Prostate gland (tissue), 2 donors: ENCODE data around the gene C1QTNF5. TPM values are rescaled to one million over a fixed set of nuclear protein-coding genes. Genes with fewer than 3 reads are reported as not detected.

Source experiments
- DNase-seq: peaks from one replicate; pipeline ENCODE4 v3.0.0-alpha.2; 2019; ENCODE audit warnings: low spot score
- H3K27ac ChIP-seq, 2 donors: fragments of 200-600 bp; sonication (generic); 2 replicates each; pipeline ENCODE4 v1.5.1; 2017 to 2019
- H3K27me3 ChIP-seq: fragments of 200-600 bp; sonication (generic); replicated peaks from 2 replicates; pipeline ENCODE4 v1.5.1; 2019; ENCODE audit not compliant: insufficient read depth
- H3K36me3 ChIP-seq, 2 donors: fragments of 200-600 bp; sonication (generic); 1 replicate in 1 of 2; 2 replicates in 1 of 2; pipeline versions ENCODE4 v1.5.1 to v1.8.1; 2017 to 2019
- H3K4me1 ChIP-seq: fragments of 200-600 bp; sonication (generic); replicated peaks from 2 replicates; pipeline ENCODE4 v1.5.1; 2019
- H3K4me3 ChIP-seq, 2 donors: fragments of 200-600 bp; sonication (generic); 2 replicates each; pipeline ENCODE4 v1.5.1; 2017 to 2019
- H3K9me3 ChIP-seq: fragments of 200-600 bp; sonication (generic); 2 replicates; pipeline ENCODE4 v1.5.1; 2017
- POLR2A ChIP-seq: fragments of 450-650 bp; IDR thresholded peaks from one replicate; pipeline ENCODE4 v1.6.1; 2016; ENCODE audit warnings: antibody characterized with exemption, mild to moderate bottlenecking
- POLR2AphosphoS5 ChIP-seq: sonication (generic); formaldehyde crosslinking; IDR thresholded peaks from one replicate; pipeline ENCODE4 v1.6.1; 2017; ENCODE audit warnings: antibody characterized with exemption
- WGBS: methylation state at CpG from one replicate; pipeline ENCODE4 v1.1.5; 2018; 5-methylcytosine and 5-hydroxymethylcytosine counted together
- intact Hi-C: fragments of 100-400 bp; cut with DNase I; formaldehyde crosslinking; loops from one replicate; pipeline ENCODE4 v1.14.2; 2022
- total RNA-seq, 2 donors: library from RNA; depleted of rRNA; stranded (reverse); fragments of >200 nt; gene quantifications; one replicate each; pipeline ENCODE4 v1.1.0, GENCODE V29; 2016
- TF ChIP-seq, protein P1 (sequence below), 4 experiments: fragments of 200-600 bp in 2 of 4; fragments of 450-650 bp in 2 of 4; sonication (generic) in 2 of 4; IDR thresholded peaks; 1 replicate in 3 of 4; 2 replicates in 1 of 4; pipeline ENCODE4 v1.5.1; 2016 to 2019; ENCODE audit warnings: antibody characterized with exemption in 4 of 4, mild to moderate bottlenecking in 2 of 4, moderate library complexity in 2 of 4

Gene C1QTNF5
- total RNA-seq, 2 donors from 2014 or later, result 15.3 to 20.2 TPM

DNA sequence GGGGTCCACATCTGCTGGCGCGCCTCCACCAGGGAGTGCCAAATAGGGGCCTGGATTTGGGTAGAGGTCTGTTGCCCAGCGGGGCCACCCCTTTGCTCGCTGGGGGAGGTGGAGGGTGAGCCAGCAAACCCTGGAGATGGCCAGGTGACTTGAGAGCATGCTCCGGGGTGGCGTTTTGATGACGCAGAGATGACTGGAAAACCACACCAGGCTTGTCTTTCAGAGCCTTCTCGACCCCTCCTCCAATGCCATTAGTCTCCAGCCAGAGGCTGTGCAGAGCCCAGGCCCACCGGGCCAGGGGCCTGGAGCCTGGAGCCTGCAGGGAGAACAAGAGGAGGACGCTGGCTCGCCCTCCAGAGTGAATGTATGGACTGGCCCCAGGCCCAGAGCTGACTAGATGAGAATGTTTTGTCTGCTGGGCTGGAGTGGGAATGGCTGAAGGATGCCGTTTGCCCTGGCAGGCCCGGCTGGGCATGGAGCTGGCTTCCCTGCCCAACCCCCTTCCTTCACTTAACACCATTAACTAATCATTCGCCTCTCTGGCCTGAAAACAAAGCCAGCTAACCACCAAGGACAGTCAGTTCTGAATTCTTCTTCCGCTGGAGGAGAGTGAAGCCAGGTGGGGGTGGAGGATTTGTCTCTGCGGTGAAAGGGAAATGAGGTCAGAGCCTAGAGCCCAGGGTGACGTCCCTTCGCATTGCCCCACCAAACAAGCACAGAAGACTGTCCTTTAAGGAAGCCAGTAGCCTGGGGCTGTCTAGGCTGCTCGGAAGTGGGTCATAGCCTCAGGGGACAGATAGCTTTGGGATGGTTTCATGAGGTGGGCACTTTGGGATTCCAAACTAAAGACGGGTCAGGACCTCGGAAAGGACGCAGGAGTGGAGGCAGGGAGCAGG is 22.2 kb downstream of the C1QTNF5 start:
- Histone ChIP-seq H3K27me3 (peaks cover 7% of the 10 kb centered on the region), H3K4me3 (no peak overlapping the region), H3K4me1 (no peaks in the 10 kb centered on the region), H3K27ac (peak overlapping the region; percentile 71 to 81), H3K9me3 (no peaks in the 10 kb centered on the region), H3K36me3 (no peaks in the 10 kb centered on the region)
- 52% methylated on average over 22 of the region's 22 CpGs for WGBS
- TF ChIP-seq POLR2AphosphoS5 (no peak), POLR2A (no peak)
- TF ChIP-seq, protein P1, sequence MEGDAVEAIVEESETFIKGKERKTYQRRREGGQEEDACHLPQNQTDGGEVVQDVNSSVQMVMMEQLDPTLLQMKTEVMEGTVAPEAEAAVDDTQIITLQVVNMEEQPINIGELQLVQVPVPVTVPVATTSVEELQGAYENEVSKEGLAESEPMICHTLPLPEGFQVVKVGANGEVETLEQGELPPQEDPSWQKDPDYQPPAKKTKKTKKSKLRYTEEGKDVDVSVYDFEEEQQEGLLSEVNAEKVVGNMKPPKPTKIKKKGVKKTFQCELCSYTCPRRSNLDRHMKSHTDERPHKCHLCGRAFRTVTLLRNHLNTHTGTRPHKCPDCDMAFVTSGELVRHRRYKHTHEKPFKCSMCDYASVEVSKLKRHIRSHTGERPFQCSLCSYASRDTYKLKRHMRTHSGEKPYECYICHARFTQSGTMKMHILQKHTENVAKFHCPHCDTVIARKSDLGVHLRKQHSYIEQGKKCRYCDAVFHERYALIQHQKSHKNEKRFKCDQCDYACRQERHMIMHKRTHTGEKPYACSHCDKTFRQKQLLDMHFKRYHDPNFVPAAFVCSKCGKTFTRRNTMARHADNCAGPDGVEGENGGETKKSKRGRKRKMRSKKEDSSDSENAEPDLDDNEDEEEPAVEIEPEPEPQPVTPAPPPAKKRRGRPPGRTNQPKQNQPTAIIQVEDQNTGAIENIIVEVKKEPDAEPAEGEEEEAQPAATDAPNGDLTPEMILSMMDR (IDR thresholded peaks at IDR 0.05), result no peak
- intact Hi-C loops, result no loop called here
- no peak for DNase-seq

DNA sequence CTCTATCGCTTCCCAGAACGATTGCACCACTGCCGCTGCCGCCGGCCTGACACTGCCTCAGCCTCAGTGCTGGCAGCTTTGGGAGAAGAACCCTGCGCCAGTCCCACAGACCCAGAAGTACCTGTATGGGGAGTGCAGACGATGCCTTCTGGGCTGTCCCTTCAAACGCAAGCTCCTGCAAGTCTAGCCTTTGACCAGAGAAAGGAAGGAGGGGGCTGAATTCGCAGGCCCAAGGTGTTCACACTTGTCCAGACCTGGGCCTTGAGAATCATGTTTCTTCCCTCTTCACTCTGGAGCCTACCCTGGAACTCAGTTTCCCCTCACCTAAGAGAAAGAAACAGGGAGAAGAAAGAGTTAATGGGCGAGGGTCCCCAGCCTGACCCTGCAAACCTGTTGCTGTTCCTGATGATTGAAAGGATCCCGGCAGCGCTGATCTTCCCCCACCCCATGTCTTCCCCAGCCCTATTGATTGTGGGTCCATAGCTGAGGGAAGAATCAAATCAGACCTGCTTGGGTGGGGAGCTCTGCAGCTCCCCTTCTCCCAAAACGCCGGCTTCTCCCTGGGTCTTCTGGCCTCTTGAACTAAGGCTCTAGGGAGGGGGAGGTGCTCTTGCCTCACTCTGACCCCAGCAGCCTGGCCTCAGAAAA is 23.0 kb downstream of the C1QTNF5 start:
- Histone ChIP-seq H3K27ac (peak overlapping the region; percentile 65 to 81), H3K27me3 (peaks cover 7% of the 10 kb centered on the region)

DNA sequence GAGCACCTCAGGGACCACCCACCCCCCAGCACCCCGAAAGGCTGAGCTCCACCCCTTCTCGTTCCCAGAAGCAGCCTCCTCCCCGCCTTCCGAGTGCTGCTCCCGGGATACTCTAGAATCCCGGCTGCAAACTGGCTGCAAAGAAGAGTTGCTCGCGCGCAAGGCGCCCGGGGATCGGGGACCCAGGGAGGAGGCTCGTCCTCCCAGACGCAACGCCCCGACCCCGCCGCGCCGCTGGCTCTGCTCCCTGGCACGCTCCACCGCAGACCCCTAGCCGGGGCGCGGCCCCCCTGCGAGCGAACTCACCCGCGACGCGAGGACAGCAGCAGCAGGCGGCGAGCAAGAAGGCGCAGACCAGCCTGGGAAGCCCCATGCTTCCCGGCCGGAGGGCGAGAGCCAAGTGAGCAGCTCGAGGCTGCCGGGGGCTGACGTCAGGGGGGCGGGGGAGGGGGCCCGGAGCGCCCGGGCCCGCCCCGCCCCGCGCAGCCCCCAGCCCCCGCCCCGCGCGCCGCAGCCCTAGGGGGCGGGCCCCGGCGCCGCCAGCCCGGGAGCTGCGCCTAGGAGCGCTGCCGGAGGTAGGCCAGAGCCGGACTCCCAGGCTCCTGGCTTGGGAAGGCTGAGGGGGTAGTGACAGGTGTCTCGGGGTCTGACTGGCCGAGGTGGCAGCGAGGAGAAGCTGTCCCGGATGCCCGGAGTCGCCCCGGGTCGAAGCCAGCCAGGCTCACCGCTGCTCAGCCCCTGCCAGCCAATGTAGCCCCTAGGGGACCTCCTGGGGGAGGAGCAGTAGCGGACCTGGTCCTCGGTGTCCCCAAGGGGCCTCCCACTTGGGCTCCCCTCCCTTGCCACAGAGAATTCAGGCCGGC is 23.7 kb downstream of the C1QTNF5 start, which contains the start of gene MCAM:
Gene MCAM, minus strand, starts transcription at position 402 of the 863 bp plus-strand sequence. Its CDS starts 29 bp downstream, at position 373.
- Histone ChIP-seq H3K4me3 (peak within 1 kb of the TSS; percentile 28 to 40), H3K9me3 (no peaks in the 10 kb centered on the region), H3K27ac (peak within 1 kb of the TSS; percentile 66 to 81), H3K36me3 (no peaks in the 10 kb centered on the region), H3K27me3 (peaks cover 7% of the 10 kb centered on the region), H3K4me1 (no peaks in the 10 kb centered on the region)
- intact Hi-C loops, result loop anchor here (2.0 kb wide), 1 partner anchor 58 kb away; no protein-coding TSS in a partner anchor
- no peak for TF ChIP-seq POLR2AphosphoS5
- TF ChIP-seq, protein P1 (IDR thresholded peaks at IDR 0.05), result no peak
- no peak for TF ChIP-seq POLR2A
- WGBS, result 2% methylated on average over 40 of the region's 74 CpGs
- DNase-seq, result no peak

More for the DNA sequence above, 23.0 kb downstream of the C1QTNF5 start:
- peak overlapping the region in 1 of 2 donors; percentile 28 for H3K4me3 ChIP-seq
- intact Hi-C loops, result loop anchor here (2.0 kb wide), 1 partner anchor 57 kb away; no protein-coding TSS in a partner anchor
- H3K9me3 ChIP-seq, result no peaks in the 10 kb centered on the region
- H3K36me3 ChIP-seq, result no peaks in the 10 kb centered on the region
- no peak for DNase-seq
- 46% methylated on average over 14 of the region's 14 CpGs for WGBS
- TF ChIP-seq, protein P1 (IDR thresholded peaks at IDR 0.05), result no peak
- TF ChIP-seq POLR2A (no peak), POLR2AphosphoS5 (no peak)
- H3K4me1 ChIP-seq, result no peaks in the 10 kb centered on the region

GRCh38 chr11:119316016-119316728 is 24.5 kb downstream of the C1QTNF5 start:
- Histone ChIP-seq H3K4me3 (peak overlapping the region; percentile 28 to 40), H3K9me3 (no peaks in the 10 kb centered on the region), H3K27ac (peak overlapping the region; percentile 66 to 72), H3K36me3 (no peaks in the 10 kb centered on the region), H3K4me1 (no peaks in the 10 kb centered on the region), H3K27me3 (peaks cover 7% of the 10 kb centered on the region)
- intact Hi-C loops, result loop anchor here (2.0 kb wide), 1 partner anchor 59 kb away; no protein-coding TSS in a partner anchor
- WGBS, result 2% methylated on average over 34 of the region's 46 CpGs
- TF ChIP-seq, protein P1 (IDR thresholded peaks at IDR 0.05), result no peak
- TF ChIP-seq POLR2AphosphoS5, result no peak
- TF ChIP-seq POLR2A, result no peak
- no peak for DNase-seq
